GM12891 (cell line): Measurements from ENCODE around the gene AHDC1.

Experiments
- PAX5 ChIP-seq: IDR thresholded peaks from 2 replicates; pipeline ENCODE4 v1.6.1; 2011; ENCODE audit warnings: low read length, moderate library complexity, mild to moderate bottlenecking; ENCODE audit not compliant: insufficient read depth, severe bottlenecking
- POLR2A ChIP-seq: IDR thresholded peaks from 2 replicates; pipeline ENCODE4 v1.6.1; 2011; ENCODE audit warnings: low read depth, low read length, control low read depth
- POLR2AphosphoS5 ChIP-seq: IDR thresholded peaks from 2 replicates; pipeline ENCODE4 v1.6.1; 2011; ENCODE audit warnings: low read depth, low read length, control low read depth
- POU2F2 ChIP-seq: IDR thresholded peaks from 2 replicates; pipeline ENCODE4 v1.6.1; 2011; ENCODE audit warnings: low read depth, mild to moderate bottlenecking, control low read depth, low read length, moderate library complexity
- SPI1 ChIP-seq: IDR thresholded peaks from 2 replicates; pipeline ENCODE4 v1.6.1; 2011; ENCODE audit warnings: low read depth, low read length, control low read depth
- TAF1 ChIP-seq: IDR thresholded peaks from 2 replicates; pipeline ENCODE4 v1.6.1; 2011; ENCODE audit warnings: low read depth, low read length, control low read depth

DNA sequence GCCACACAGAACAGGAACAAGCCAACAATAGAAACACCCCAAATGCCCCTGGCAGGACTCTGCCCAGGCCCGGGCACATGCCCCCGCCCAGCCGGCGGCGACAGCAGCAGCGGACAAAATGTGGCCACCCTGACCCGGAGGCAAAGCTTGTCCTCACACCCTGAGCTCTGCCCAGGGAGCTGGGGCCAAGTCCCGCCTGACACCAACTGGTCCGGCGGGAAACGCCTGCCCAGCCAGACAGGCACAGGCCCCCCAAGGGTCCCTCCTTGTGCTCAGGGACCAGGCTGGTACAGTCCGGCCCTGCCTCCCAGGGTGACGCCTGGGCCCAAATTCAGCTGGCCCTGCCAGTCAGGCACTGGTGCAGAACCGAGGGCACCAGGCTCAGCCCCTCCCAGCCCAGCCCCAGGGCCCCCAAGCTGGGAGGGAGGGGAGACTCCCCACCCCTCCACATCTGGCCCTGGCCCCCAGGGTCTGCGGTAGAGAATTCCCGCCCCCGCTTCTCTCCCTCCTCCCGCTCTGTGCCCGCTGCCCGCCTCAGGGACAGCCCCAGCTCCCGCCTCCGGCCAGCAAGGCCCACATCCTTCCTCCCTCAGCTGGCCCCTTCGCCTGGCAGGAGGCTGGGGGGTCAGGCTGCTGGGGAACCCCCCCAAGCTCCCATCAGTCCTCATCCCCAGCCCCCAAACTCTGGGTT, 2.0 kb downstream of the AHDC1 start:
- no peak for TF ChIP-seq POLR2AphosphoS5
- TF ChIP-seq POLR2A, result no peak
- TF ChIP-seq TAF1, result no peak
- no peak for TF ChIP-seq SPI1
- TF ChIP-seq POU2F2, result no peak
- TF ChIP-seq PAX5, result peak; percentile 3
